ENCODE measurements around the gene HDLBP. TPM values are rescaled to one million over a fixed set of nuclear protein-coding genes. Genes with fewer than 3 reads are reported as not detected.

Gene HDLBP
- total and polyA plus RNA-seq, 2 of the 4 experiments (the other 2 are of a cell fraction) = 648 to 1,165 TPM

DNA sequence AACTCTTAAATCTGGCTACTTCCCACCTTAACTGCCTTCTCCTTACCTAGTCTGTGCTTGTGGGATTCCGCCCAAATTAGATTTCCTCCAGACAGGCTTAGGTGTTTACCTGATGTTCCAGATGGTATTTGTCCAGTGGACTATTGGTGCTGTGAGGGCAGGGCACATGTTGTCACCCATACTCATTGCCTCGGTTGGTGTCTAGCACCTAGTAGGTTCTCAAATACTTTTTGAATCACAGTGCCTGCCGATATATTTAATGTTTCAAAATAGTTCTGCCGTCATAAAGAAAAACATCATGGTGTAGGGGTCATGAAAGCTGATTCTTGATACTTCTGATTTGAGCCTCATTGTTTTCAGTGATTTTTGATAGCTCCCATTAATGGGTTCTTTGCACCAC is 1.4 kb upstream of the HDLBP start:
- Histone ChIP-seq H4K20me1 (ENCODE audit: insufficient read depth, low read length) (peaks cover 58% of the 10 kb centered on the region), H3K36me3 (ENCODE audit: control insufficient read depth, insufficient read depth, low read length) (peaks cover 4% of the 10 kb centered on the region; the same call in 1 of the 2 replicates), H2BK20ac (ENCODE audit: low read depth, low read length) (no peak overlapping the region), H3K14ac (replicated peaks; ENCODE audit: low read depth, low read length) (peak overlapping the region; percentile 98), H2BK120ac (ENCODE audit: low read depth, low read length) (no peak overlapping the region), H3K4me2 (ENCODE audit: low read depth, low read length) (peak overlapping the region; percentile 99), H3K18ac (ENCODE audit: low read depth, low read length) (no peak overlapping the region), H4K91ac (ENCODE audit: insufficient read depth, low read depth, low read length) (peak overlapping the region; percentile 97), H3K56ac (ENCODE audit: extremely low read depth, insufficient read depth, low read length) (peak overlapping the region; percentile 80), H3K27ac (ENCODE audit: insufficient read depth, low read length) (peak overlapping the region; percentile 87), H3K9me3 (ENCODE audit: control insufficient read depth, insufficient read depth, low read length) (no peaks in the 10 kb centered on the region), H3K27me3 (ENCODE audit: control insufficient read depth, insufficient read depth, low read length) (no peaks in the 10 kb centered on the region), H3K79me1 (ENCODE audit: low read depth in 1 of 2, low read length in 2 of 2) (peaks cover 5 to 42% of the 10 kb centered on the region in 2 experiments; a peak in 3 of 4 replicates), H4K8ac (ENCODE audit: low read depth in 2 of 2, low read length in 2 of 2) (peak overlapping the region; percentile 61 to 82; a peak in 2 of 4 replicates), H2AK9ac (replicated peaks; ENCODE audit: low read depth, low read length, poor library complexity) (peak overlapping the region; percentile 99), H3K9ac (ENCODE audit: low read depth, low read length) (peak overlapping the region; percentile 93), H2BK5ac (ENCODE audit: low read depth, low read length, poor library complexity, severe bottlenecking) (peak overlapping the region; percentile 87), H3K23ac (ENCODE audit: low read depth, low read length) (peak overlapping the region; percentile 80), H2AK5ac (ENCODE audit: low read depth, low read length) (peak overlapping the region; percentile 90), H4K5ac (ENCODE audit: low read depth, low read length) (peak overlapping the region; percentile 74; the same call in 1 of the 2 replicates), H3K4me1 (ENCODE audit: control insufficient read depth, insufficient read depth, low read length) (peaks cover 5% of the 10 kb centered on the region), H3K4ac (ENCODE audit: low read depth, low read length) (peak overlapping the region; percentile 97), H3K4me3 (ENCODE audit: insufficient read depth, low read depth, low read length) (peak overlapping the region; percentile 98), H2AFZ (replicated peaks; ENCODE audit: low read length, poor library complexity) (no peak overlapping the region), H3K9me1 (ENCODE audit: insufficient read depth, low read length) (peaks cover 3% of the 10 kb centered on the region; the same call in 1 of the 2 replicates), H2BK15ac (ENCODE audit: low read depth, low read length) (no peak overlapping the region)
- WGBS, 2 experiments (ENCODE audit: extremely low coverage in 2 of 2, insufficient read length in 1 of 2) = 0% methylated on average over 1 of the region's 4 CpGs; no CpG with 5 or more reads in 1 of the 2 experiments
- dilution Hi-C loops (cut with HindIII; ENCODE audit: low sequenced_read_pairs, unreplicated experiment) (no loop called here), in situ Hi-C loops (cut with MboI; ENCODE audit: low sequenced_read_pairs) (no loop called here), intact Hi-C loops (cut with micrococcal nuclease) (no loop called here)
- ChIA-PET CTCF (interaction anchor here (0.7 kb wide), 1 partner anchor 470 kb away, joined by 3 read pairs; no protein-coding TSS in a partner anchor), POLR2A (ENCODE audit: unreplicated experiment) (interaction anchor here (1.0 kb wide), 1 partner anchor 14 kb away, joined by 3 read pairs; no protein-coding TSS in a partner anchor)
- DNase-seq (no peak), ATAC-seq (ENCODE audit: low read depth) (no peak)
- no TSS peak for BruUV-seq (replicated peaks)
- no peak for TF ChIP-seq CHD1 (IDR thresholded peaks at IDR 0.05; ENCODE audit: low read depth, low read length)
- 0 out of 2 replicates have a peak, but pooled peaks have one; percentile 21 for TF ChIP-seq MXI1 (IDR thresholded peaks at IDR 0.05; ENCODE audit: borderline replicate concordance, low read depth, low read length)
